Measurements from ENCODE around the gene GFAP. TPM values are rescaled to one million over a fixed set of nuclear protein-coding genes. Genes with fewer than 3 reads are reported as not detected.

GFAP gene
- total and polyA plus RNA-seq, 3 donors from 2014 or later, result 0.55 to 0.91 (median 0.62) TPM

DNA sequence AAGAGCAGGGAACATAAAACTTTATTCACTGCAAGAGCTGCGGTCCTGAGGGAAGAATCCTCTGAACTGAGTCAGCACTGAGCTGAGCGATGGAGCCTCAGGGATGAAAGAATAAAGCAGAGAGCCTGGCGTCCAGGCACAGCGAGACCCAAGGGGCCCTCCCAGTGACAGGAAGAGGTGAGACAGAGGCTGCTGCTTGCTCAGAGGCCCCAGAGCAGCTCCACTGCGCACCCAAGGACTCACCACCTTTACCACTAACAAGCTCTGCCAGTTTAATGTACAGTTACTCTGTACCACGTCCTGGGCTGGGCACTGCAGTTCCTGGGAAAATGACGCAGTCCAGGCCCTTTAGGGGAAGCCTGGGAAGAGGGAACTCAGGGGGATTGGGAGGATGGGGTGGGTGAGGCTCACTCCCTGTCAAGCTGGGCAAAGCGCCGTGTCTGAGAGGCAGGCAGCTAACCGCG lies 5.6 kb downstream of the GFAP start:
- no peaks in the 10 kb centered on the region for H3K9me3 ChIP-seq
- DNase-seq, result no peak
- H3K36me3 ChIP-seq (ENCODE audit: low read depth, missing control alignments), result no peaks in the 10 kb centered on the region
- H3K27me3 ChIP-seq, result no peaks in the 10 kb centered on the region
- H3K27ac ChIP-seq, result no peak overlapping the region
- H3K4me1 ChIP-seq, result peaks cover 9% of the 10 kb centered on the region
- H3K4me3 ChIP-seq, result no peak overlapping the region
- TF ChIP-seq, protein P1, sequence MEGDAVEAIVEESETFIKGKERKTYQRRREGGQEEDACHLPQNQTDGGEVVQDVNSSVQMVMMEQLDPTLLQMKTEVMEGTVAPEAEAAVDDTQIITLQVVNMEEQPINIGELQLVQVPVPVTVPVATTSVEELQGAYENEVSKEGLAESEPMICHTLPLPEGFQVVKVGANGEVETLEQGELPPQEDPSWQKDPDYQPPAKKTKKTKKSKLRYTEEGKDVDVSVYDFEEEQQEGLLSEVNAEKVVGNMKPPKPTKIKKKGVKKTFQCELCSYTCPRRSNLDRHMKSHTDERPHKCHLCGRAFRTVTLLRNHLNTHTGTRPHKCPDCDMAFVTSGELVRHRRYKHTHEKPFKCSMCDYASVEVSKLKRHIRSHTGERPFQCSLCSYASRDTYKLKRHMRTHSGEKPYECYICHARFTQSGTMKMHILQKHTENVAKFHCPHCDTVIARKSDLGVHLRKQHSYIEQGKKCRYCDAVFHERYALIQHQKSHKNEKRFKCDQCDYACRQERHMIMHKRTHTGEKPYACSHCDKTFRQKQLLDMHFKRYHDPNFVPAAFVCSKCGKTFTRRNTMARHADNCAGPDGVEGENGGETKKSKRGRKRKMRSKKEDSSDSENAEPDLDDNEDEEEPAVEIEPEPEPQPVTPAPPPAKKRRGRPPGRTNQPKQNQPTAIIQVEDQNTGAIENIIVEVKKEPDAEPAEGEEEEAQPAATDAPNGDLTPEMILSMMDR (IDR thresholded peaks at IDR 0.05), result no peak
- no peak for TF ChIP-seq POLR2A (IDR thresholded peaks at IDR 0.05)
- intact Hi-C loops (cut with DNase I; ENCODE audit: low total_unique reads), result no loop called here
- 73 to 79% methylated on average over 10 to 11 of the region's 11 CpGs for WGBS, 2 donors

DNA sequence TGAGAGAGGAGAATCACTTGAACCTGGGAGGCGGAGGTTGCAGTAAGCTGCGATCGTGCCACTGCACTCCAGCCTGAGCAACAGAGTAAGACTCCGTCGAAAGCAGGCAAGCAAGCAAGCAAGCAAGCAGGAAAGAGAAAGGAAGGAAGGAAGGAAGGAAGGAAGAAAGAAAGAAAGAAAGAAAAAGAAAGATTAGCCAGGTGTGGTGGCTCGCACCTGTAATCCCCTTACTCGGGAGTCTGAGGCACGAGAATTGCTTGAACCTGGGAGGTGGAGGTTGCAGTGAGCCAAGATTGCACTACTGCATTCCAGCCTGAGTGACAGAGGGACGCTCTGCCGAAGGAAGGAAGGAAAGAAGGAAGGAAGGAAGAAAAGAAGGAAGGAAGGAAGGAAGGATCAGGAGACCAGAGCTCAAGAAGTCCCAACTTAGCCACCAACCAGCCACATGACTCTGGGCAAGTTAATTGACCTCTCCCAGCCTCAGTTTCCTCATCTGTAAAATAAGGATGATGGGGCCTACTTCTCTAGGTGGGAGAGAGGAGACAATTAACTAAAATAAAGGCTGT lies 6.5 kb downstream of the GFAP start:
- Histone ChIP-seq H3K36me3 (ENCODE audit: low read depth, missing control alignments) (no peaks in the 10 kb centered on the region), H3K4me3 (no peak overlapping the region), H3K4me1 (peaks cover 9% of the 10 kb centered on the region), H3K27me3 (no peaks in the 10 kb centered on the region), H3K27ac (no peak overlapping the region), H3K9me3 (no peaks in the 10 kb centered on the region)
- intact Hi-C loops (cut with DNase I; ENCODE audit: low total_unique reads), result no loop called here
- WGBS, 2 donors, result 93 to 95% methylated on average over 10 of the region's 10 CpGs
- TF ChIP-seq, protein P1 (IDR thresholded peaks at IDR 0.05), result no peak
- no peak for TF ChIP-seq POLR2A (IDR thresholded peaks at IDR 0.05)
- no peak for DNase-seq

GRCh38 chr17:44907729-44908470 lies 7.4 kb downstream of the GFAP start:
- Histone ChIP-seq H3K4me1 (peaks cover 9% of the 10 kb centered on the region), H3K9me3 (no peaks in the 10 kb centered on the region), H3K36me3 (ENCODE audit: low read depth, missing control alignments) (no peaks in the 10 kb centered on the region), H3K27ac (no peak overlapping the region), H3K4me3 (no peak overlapping the region), H3K27me3 (no peaks in the 10 kb centered on the region)
- TF ChIP-seq, protein P1 (IDR thresholded peaks at IDR 0.05), result no peak
- no peak for TF ChIP-seq POLR2A (IDR thresholded peaks at IDR 0.05)
- WGBS, 2 donors, result 84 to 89% methylated on average over 9 to 11 of the region's 11 CpGs
- DNase-seq, result no peak
- intact Hi-C loops (cut with DNase I; ENCODE audit: low total_unique reads), result no loop called here

GRCh38 chr17:44906763-44907728 lies 8.3 kb downstream of the GFAP start:
- Histone ChIP-seq H3K4me3 (no peak overlapping the region), H3K27ac (no peak overlapping the region), H3K27me3 (no peaks in the 10 kb centered on the region), H3K9me3 (no peaks in the 10 kb centered on the region), H3K4me1 (peaks cover 9% of the 10 kb centered on the region), H3K36me3 (ENCODE audit: low read depth, missing control alignments) (no peaks in the 10 kb centered on the region)
- TF ChIP-seq POLR2A (IDR thresholded peaks at IDR 0.05), result no peak
- TF ChIP-seq, protein P1 (IDR thresholded peaks at IDR 0.05), result no peak
- 80 to 84% methylated on average over 11 to 18 of the region's 18 CpGs for WGBS, 2 donors
- no peak for DNase-seq
- intact Hi-C loops (cut with DNase I; ENCODE audit: low total_unique reads), result no loop called here

Measured in testis (tissue), 3 donors.